GM19324 (cell line): ENCODE measurements around the gene ATP6V1B1.

Experiments
- ATAC-seq: cut with Tn5 transposase; IDR thresholded peaks from one replicate; pipeline ENCODE4 v1.9.1; 2021; ENCODE audit warnings: mild to moderate bottlenecking, moderate library complexity; ENCODE audit not compliant: unreplicated experiment, low FRiP score

Gene ATP6V1B1

GRCh38 chr2:70923378-70924015, 12.2 kb upstream of the ATP6V1B1 start:
- ATAC-seq = no peak

DNA sequence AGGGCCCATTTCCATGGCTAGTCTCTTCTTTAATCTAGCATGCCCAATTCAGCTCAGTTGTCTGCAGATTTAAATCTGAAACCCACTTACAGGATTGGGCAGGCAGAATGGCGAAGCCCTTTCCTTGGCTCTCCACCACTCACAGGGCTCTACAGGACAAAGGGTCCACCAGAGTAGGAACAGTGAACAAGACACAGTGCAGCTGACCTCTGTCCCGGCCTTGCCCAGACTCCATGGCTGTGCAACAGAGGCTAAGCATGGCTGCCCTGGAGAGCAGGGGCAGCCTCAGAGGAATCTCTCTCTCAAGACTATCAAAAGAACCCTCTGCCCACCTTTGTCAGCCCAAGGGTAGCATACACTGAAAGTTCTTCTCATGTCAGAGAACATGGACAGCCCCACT, 9.7 kb upstream of the ATP6V1B1 start:
- ATAC-seq = no peak

DNA sequence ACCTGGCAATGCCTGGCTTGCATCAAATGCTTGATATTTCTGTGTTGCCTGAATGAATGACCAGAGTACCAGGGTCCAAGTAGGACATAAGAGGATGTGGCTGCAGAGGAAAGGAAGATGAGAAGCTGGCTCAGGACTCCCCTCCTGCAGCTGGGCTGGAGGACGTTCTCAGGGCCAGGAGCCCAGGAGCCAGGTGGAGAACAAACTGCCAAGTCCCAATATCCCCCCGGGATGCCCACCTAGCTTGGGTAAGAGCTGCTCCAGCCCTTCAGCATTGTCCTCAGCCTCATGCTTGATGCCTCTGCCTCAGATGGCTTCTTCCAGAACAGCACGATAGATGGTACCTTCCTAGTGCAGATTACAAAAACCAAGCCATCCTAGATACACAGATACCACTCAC, 8.6 kb upstream of the ATP6V1B1 start:
- no peak for ATAC-seq

GRCh38 chr2:70927641-70928040, 8.1 kb upstream of the ATP6V1B1 start:
- no peak for ATAC-seq

GRCh38 chr2:70928366-70928765, 7.3 kb upstream of the ATP6V1B1 start:
- no peak for ATAC-seq

DNA sequence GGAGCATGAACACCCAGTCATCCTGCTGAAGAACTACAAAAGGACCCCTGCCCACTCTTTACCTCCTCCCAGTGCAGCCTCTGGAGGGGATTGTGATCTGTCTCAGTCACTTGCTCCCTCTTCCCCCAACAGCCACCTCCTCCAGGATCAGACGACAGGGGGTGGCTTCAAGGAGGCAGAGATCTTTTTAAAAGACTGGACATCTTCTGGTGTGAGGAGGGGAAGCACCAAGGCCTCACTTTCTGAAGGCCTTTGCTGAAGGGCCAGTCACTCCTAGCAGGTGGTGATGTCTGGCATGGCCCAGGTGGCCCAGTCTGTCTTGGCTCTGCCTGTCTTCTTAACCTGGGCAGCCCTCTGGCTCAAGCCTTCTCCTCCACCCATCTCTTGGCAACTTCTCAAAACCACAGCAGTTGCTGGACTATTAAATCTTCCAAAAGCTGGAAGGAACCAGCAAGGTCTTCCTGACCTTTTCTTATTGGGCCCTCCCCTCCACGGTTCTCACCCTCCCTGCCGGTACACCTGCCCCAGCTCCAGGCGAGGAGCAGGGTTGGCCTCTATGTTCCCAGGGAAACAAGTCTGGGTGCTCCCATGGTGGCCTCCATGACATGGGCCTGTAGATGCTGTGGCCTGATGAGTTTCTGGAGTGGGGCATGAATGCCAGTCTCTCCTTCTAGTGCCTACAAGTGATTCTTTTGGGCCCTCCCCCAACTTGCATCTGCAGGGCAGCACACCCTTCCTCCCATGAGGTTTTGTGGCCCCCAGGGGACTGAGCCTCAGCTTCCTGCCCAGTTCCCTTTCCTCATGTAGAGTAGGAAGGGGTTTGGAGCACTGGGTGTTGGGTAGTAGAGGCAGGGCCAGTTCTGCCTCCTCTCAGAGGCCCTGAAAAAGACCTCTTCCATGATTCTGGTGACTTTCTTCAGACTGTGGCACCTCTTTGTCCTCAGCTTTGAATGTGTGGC, 5.0 kb upstream of the ATP6V1B1 start:
- no peak for ATAC-seq

DNA sequence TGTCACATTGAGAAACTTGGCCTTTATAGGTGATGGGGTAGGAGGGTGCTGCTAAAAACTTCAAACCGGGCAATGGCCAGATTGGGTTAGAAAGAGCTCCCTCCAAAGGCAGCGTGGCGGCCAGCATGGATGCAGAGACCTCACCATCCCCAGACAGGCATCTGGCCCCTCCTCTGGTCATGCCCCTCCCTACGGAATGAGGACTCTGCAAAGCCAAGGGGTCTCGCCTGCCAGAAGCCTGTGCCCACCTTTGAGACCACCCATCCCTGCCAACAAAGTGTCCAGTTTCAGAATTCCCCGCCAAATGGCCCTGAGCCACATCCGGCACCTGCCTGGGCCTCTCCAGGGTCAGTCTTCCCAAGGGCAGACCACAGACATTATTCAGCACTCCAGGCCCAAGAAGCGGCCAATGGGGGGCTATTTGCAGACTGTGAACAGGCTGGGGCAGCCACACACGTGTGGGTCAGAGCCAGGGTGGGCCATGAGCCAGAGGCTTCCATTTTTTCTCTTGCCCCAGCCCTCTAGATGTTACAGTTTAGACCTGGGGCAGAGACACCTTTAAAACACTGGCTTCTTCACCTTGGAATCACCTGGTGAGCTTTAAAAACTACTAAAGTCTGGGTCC, 4.2 kb upstream of the ATP6V1B1 start:
- no peak for ATAC-seq

GRCh38 chr2:70932631-70933230, 3.0 kb upstream of the ATP6V1B1 start:
- ATAC-seq = no peak

- no peak for ATAC-seq
Measured at GRCh38 chr2:70934981-70935380, 719 bp upstream of the ATP6V1B1 start.

GRCh38 chr2:70936165-70936978, 672 bp downstream of the ATP6V1B1 start:
- no peak for ATAC-seq

DNA sequence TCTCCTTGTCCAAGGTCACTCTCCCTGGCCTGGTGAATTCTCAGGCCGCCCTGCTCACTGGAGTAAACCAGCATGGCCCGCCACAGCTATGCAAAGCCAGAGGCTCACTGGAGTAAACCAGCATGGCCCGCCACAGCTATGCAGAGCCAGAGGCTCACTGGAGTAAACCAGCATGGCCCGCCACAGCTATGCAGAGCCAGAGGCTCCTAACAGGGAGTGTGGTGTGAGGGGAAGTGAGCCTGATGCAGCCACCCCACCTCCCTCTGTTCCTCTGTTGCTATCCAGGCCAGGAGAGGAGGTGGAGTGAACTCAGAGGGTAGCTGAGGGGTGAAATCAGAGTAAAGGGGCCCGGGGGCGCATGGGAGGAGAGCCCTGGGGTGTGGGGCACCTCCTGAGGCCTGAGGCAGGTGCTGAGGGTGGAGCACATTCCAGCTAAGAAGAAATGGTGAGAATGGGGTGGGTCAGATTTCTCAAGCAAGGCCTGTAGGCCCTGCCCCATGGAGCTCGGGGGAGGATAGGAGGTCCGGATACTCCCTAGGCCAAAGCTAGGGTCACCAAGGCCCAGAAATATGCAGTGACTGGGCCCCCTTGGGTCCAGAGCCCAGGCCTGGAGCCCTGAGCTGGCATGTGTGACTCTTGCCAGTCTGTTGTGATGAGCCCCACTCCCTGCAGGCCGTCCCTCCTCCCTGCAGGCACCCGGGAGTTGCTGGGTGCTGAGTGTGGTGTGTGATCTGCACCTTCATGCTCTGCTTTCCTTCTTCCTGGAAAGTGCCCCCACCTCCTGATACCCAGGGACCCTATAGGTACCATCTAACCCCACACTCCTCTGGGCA, 1.5 kb downstream of the ATP6V1B1 start:
- no peak for ATAC-seq

GRCh38 chr2:70937866-70938585, 2.3 kb downstream of the ATP6V1B1 start:
- no peak for ATAC-seq

DNA sequence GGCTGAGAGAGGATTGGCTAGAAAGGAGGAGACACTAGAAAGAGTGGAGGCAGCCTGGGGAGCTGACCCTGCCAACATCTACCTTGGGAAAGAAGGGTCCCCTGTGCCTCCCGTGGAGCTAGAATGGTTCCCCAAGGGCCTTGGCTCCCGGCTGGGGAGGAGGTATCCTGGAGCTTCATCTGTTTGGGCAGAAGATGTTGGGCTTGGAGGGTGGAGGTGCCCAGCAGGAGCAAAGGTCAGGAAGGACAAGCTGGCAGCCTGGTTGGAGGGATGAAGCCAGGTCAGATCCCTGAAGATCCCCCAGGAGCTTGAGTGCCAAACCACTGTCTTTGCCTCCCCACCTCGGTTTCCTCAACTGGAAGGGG, 2.9 kb downstream of the ATP6V1B1 start:
- no peak for ATAC-seq

GRCh38 chr2:70939001-70939838, 3.5 kb downstream of the ATP6V1B1 start:
- ATAC-seq = no peak

DNA sequence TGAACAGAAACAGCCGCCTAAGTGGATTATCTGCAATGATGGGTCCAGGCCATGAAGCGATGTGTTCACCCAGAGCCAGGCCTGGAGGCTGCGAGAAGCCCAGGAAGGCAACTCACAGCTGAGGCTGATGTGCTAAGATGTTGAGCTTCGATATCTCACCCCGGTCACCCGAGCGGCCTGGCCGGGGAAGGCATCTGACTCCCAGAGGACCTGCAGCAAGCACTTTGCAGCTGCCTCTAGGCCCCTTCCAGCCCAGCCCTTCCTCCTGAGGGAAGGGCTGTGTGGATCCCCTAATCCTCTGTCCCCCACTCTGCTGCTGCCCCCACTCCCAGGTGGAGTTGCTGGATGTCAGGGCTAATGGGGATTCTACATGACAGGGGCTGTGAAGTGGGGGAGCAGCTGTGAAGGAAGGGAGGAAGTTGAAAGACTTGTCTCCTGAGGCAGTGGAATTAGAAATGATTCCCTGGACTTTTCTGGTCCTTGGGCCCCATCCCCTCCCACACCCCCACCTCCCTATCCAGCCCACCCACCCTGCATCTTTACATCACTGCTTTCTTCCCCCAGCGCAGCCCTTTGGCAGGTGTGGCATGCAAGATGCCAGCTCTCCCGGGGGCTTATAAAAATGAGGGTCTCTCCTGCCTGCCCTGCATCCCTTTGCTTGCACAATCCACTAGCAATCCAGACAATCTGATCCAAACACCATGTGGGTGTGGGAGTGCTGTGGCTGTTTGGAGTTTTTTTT, 4.3 kb downstream of the ATP6V1B1 start:
- ATAC-seq = no peak

- ATAC-seq = no peak
Measured at GRCh38 chr2:70941186-70941585, 5.5 kb downstream of the ATP6V1B1 start.

DNA sequence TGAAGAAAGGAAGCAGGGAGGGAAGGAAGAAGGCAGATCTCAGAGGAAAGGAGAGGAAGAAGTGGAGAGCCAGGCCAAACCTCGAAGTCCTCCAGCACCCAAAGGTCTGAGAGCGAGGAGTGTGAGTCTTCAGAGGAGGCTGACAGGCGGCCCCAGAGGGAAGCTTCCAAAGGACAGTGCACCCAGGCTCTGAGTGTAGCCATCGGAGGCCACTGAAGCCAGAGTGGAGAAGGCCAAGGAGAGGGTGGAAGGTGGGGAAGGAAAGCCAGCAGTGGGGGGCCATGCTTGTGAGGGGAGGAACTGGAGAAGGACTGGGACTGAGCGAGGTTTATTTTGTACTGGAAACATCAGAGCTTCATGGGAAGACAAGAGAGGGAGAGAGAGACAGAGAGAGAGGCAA, 6.0 kb downstream of the ATP6V1B1 start:
- ATAC-seq = no peak
